Hematopoietic multipotent progenitor cell treated with erythropoietin and hydrocortisone succinate and interleukin-3 and kit ligand, for 15 days (in vitro differentiated cells): ENCODE data around the gene CD34.

ENCODE experiments used
- DNase-seq: peaks from one replicate; pipeline ENCODE4 v3.0.0-alpha.2; 2015; ENCODE audit warnings: low spot score

CD34 gene

DNA sequence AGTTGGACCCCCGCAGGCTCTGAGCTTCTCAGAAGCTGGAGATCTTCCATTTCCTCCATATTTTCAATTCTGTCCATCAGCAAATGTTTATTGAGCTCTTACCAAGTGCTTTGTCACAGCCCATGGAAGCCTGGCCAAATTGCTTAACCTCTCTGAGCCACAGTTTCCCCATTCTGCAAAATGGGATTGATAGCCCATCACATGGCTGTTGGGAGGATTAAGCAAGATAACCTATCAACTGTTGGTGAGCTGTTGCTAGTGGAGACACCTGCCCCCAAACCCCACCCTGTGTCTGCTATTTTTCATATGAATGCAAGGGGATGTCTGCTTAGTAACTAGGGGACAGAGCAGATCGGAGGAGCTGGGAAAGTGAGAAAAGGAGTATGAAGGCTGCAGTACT, 38.3 kb downstream of the CD34 start:
- DNase-seq: peak; percentile 49

GRCh38 chr1:207871117-207871649, 39.7 kb downstream of the CD34 start:
- no peak for DNase-seq

DNA sequence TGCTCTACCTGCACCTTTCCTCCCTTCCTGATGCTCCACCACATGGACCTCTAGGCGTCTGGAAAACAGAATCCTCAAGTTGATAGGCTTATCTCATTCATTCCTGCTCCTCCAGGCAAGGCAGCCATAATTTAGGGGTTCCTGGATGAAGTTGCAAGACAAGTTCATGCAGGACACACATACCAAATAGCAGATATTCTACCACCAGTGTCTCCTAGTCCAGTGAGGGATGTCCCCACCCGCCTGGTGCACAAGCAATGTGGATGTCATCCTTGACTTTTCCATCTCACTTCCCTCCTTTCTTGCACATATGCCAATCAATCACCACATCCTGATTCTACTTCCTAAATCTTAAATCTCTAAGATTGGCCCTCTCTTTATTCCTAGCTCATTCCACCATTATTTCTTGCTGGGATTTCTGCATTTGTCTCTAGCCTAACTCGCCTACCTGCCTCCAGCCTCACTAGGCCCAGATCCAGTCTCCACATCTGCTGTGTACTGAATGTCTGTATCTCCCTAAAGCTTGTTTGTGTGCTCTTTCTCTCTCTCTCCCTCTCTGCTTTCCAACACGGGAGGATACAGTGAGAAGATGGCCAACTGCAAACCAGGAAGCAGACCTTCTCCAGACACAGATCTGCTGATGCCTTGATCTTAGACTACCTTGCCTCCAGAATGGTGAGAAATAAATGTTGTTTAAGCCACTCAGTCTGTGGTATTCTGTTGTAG, 40.5 kb downstream of the CD34 start:
- no peak for DNase-seq

DNA sequence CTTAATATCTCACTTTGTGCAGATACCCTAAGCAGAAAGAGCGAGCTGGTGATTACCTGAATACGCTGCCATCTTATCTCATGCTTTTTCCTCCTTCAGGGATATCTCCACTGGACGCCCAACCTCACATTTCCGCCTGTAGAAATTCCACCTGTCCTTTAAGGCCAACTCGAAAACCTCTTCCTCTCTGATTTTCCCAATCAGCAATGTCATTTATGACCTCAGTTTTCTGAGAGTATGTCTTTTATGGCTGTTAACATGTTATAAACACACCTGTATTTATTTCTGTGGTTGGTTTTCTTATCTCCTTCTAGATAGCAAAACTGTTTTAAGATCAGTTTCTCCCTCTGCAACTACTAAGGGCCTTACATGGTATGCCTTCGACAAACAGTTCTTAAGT, 41.1 kb downstream of the CD34 start:
- no peak for DNase-seq

DNA sequence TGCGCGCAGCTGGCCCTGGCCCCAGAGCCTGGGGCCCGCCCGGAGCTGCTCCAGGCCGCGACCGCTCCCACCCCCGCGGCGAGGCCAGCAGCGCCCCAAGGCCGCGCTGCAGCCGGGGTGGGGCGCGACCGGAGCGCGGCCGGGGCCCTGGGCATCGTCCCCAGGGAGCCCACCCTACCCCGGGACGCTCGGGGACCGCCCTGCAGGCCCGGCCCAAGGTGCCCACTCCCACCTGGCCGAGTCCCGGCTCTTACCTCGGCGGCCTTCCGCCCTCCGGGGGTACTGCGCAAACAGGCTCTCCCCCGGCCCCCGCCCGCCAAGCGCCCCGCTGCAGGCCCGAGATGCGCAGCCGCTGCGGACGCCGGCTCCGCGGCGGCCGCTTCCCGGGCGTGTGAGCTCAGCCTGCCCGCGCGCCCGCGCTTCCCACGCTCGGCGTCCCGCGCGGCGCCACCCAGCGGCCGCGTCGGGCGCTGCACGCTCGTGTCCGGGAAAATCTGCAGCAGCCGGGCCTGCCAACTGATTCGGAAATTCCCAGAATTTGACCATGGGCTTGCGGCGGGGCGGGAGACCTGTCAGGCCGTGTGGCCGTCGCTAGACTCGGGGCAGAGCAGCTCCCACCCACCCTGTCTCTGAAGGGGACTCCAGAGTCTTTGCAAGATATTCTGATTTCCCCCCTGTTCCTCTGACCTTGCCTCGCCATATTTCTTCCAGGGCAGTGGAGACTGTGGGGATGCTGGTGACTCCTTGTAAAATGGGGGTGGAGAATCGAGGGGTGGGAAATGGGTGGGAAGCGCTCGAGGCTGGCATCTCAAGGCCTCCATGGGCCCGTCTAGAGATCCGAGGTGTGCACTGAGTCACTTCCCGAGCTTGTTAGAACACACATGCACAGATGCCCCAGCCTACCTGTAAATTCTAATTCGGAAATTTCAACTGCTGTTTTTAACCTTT, 41.9 kb downstream of the CD34 start:
- DNase-seq: peak; percentile 81

GRCh38 chr1:207868251-207868773, 42.6 kb downstream of the CD34 start:
- DNase-seq: peak; percentile 63

- peak; percentile 57 for DNase-seq
Measured at GRCh38 chr1:207867136-207868109, 43.5 kb downstream of the CD34 start.

- DNase-seq: peak; percentile 50
Measured at GRCh38 chr1:207866471-207867135, 44.3 kb downstream of the CD34 start.

- no peak for DNase-seq
Measured at GRCh38 chr1:207863893-207864535, 46.9 kb downstream of the CD34 start.

DNA sequence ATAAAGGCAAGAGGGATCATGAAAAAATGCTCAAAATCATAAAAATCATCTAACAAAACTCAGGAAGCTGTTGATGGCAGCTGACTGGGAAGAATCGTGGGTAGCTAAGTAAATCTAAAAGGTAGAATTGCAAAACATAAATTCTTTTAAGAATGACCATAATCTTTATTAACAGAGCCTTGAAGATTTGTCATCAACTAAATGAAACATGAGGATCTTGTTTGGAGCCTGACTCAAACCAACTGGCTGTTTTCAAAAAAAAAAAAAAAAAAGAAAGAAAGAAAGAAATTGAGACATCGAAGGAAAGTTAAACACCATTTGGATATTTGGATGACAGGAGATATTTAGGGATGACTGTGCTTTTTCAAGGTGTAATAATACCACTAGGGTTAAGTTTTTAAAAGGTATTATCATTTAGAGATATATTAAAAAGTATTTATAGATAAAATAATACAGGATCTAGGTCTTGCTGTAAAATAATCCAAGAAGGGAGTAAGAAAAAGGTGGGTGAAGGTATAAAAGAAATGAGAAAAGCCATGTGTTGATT, 48.6 kb downstream of the CD34 start:
- DNase-seq: no peak

DNA sequence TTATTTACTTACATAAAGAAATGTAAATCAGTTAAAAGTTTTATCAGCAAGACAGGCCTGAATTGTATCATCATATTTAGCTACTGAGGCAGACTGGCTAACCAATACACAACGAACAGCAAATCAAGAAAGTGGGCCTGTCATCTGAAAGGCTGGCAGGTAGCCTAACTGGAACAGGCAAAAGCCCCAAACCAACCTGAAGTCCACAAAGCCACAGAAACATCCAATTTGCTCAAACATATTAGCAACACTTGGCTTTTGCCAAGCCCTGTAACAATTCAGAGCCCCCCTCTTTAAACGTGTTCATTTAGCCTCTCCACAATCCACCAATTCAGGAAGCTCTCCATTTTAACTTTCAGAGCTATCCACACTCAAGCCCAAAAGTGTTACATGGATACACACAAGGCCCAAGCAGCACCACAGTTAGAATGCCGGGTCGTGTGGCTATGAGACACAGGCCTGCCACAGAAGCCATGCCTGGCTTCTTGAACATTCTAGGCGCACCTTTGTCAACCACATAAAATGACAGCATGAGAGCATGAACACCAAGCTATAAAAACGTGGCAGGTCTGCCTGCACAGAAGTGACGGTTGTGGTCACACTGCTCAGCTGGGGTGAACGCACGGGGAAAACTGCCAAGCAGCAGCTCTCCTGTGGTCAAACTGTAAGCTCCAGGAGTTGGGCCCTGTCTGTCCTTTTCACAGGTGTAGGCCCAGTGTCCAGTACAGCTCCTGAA, 49.3 kb downstream of the CD34 start:
- no peak for DNase-seq

GRCh38 chr1:207860531-207860930, 50.4 kb downstream of the CD34 start:
- DNase-seq: no peak

DNA sequence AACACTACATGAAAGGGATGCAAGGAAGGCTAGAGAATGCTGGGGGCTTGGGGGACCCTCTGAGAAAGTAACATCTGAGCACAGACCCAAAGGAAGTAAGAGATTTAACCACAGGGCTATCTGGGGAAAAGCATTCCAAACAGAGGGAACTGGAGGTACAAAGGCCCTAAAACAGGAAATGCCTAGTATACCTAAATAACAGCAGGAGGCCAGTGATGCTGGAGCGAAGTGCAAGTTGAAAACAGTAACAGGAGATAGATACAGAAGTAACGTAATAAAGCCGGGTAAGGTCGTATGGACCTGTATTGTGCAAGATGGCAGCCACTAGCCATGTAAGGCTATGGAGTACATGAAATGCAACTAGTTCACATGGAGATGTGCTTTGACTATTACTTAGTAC, 52.1 kb downstream of the CD34 start:
- DNase-seq: no peak

- no peak for DNase-seq
Measured at GRCh38 chr1:207858281-207858680, 52.6 kb downstream of the CD34 start.

DNA sequence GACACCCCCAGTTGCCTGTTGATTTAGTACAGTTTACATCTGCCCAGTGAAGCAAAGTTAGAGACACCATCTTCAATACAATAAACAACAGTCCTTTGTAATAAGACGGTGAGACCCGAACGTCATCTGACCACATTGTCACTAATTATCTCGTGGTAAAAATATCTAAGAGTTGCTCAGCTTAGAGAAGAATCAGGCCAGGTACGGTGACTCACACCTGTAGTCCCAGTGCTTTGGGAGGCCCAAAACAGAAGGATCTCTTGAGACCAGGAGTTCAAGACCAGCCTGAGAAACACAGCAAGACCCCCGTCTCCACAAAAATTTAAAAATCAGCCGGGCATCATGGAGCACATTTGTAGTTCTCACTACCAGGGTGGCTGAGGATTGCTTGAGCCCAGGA, 53.5 kb downstream of the CD34 start:
- no peak for DNase-seq

DNA sequence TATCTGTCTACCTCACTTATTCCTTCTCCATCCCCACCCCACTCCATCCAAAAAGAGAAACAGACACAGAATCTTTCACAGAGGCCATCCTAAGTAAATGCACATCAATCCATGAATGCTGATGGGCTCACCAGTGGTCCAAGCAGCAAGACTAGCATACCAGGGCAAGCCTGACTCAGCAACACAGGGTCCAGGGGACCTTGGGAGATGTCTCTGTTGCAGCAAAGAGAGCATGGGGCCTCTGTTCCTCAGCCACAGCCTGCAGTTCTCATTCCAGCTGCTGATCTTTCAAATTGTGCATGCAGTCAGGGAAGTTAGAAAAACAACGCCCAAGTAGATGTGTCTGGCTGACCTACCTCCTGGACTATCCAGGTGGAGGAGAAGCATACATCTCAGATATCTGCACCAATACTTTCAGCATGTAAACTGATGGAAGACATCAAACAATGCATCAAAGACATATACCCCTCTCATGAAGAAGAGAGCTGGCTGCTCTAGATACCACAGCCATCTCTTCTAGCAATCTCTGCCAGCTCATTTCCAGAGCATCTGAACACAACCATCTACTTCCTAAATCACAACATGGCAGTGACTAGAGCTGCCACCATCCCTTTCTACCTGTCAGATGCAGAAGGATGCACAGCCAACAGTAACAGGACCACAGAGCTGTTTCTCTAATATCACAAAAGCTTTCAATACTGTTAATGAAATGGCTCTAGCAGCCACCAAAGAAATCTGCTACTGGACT, 54.5 kb downstream of the CD34 start:
- no peak for DNase-seq

DNA sequence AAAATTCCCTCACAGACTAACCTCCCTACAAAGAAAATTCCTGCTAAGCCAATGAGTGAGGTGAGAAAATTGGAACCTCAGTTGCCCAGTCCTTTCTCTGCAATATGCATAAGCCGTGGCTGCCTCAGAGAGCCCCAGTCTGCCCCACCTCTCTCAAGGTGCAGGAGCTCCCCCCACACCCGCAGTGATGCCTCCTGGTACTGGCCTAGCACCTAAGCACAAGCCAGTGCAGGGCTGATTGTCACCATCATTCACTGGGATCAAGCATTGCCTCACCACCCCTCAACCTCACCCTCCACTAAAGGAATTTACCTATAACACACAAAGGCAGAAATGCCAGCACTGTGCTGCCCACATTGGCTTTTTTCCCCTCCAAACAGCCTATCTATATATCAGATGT, 56.9 kb downstream of the CD34 start:
- DNase-seq: no peak

GRCh38 chr1:207853372-207853757, 57.6 kb downstream of the CD34 start:
- DNase-seq: no peak
